GM12874 (cell line): ENCODE measurements around the gene TMEM150C.

ENCODE experiments used
- TF ChIP-seq, protein P1 (sequence below): IDR thresholded peaks from 2 replicates; pipeline ENCODE4 v1.5.1; 2011; ENCODE audit warnings: low read depth, mild to moderate bottlenecking, control low read depth, low read length, moderate library complexity; ENCODE audit not compliant: insufficient read depth

Gene TMEM150C

DNA sequence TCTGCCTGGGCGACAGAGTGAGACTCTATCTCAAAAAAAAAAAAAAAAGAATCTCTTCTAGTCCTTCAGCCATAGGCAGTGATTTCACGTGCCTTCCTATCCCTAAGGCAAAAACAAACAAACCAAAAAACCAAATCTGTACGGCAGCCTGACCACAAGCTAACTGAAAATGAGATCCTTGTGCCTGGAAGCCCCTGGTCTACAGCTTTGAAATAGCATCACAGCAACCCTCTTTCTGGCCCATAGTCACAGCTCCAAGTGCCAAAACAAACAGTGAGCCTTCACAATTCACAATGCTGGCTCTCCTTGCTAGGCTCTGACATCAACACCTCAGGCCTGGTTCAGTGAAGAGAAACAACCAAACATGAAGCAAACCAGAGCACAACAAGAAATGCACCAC lies 46.1 kb downstream of the TMEM150C start:
- TF ChIP-seq, protein P1, sequence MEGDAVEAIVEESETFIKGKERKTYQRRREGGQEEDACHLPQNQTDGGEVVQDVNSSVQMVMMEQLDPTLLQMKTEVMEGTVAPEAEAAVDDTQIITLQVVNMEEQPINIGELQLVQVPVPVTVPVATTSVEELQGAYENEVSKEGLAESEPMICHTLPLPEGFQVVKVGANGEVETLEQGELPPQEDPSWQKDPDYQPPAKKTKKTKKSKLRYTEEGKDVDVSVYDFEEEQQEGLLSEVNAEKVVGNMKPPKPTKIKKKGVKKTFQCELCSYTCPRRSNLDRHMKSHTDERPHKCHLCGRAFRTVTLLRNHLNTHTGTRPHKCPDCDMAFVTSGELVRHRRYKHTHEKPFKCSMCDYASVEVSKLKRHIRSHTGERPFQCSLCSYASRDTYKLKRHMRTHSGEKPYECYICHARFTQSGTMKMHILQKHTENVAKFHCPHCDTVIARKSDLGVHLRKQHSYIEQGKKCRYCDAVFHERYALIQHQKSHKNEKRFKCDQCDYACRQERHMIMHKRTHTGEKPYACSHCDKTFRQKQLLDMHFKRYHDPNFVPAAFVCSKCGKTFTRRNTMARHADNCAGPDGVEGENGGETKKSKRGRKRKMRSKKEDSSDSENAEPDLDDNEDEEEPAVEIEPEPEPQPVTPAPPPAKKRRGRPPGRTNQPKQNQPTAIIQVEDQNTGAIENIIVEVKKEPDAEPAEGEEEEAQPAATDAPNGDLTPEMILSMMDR: no peak

DNA sequence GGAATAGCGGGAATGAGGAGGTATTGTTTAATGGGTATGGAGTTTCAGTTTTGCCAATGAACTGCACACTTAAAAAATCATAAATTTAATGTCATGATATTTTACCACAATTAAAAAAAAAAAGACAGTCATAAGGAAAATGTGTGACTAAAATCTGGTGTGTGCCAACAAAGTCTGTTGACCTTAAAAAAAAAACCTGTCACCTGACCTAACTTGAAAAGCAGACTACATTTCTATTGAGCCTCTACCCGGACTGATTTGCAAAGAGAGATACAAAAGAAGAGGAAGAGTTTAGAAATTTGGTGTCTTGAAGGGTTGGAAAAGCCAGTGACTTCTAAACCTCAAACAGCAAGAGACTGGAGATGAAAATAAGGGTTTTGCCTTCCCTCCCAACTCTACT lies 48.4 kb downstream of the TMEM150C start:
- TF ChIP-seq, protein P1: no peak

DNA sequence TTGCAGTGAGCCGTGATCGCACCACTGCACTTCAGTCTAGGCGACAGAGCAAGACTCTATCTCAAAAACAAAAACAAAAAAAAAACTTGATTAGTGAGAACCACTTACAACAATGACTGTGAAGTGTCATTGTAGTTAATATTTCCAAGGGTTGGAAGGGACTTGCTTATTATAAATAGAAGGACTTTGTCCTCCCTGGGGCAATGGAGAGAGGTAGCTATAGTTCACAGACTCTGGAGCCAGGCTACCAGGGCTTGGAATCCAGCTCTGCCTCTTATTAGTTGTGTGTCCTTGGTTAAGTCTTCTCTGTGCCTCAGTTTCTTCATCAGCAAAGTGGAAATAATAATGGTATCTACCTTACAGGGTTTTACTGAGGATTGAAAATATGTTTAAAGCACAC lies 51.6 kb downstream of the TMEM150C start:
- TF ChIP-seq, protein P1: no peak

DNA sequence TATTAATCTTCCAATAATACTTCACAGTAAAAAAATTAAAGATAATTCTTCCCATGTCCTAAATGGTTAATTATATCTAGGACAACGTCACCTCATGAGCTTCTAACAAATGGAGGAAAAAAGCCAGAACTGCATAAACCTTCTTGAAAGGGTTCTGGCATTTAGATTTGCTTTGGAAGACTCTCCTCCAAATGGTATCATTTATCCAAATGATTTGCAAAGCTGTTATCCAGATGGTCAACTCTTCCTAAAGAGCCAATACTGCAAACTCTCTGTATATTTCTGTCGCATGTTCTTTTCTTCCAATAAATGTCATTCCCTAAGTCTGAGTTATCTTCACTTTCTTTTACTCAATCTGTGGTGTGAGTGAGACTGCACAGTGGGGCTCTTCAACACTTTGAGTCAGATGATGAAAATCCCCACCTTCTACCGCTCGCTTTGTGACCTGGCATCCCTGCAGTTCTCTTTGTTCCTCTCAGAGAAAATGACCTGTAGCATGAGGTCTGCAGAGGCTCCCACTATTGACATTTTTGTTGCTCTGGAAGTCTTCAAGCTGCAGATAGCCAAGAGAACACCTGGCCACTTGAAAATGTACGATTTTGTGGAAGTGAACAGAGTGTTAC lies 52.9 kb downstream of the TMEM150C start:
- TF ChIP-seq, protein P1: no peak

DNA sequence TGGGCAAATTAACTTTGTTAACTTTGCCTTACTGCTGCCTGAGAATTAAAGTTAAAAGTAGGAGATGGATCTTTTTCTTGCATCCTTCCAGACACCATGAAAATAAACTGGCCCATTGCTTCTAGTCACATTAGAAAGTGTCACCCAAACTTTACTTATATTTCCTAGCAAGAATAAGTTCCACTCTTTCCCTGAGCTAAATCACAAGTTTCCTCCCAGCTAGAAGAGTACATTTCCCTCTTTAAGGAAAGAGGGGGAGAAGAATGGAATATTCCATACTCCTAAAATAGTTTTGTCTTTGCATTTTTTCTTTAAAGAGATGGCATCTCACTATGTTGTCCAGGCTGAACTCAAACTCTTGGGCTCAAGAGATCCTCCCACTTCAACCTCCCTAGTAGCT lies 53.8 kb downstream of the TMEM150C start:
- TF ChIP-seq, protein P1: no peak

DNA sequence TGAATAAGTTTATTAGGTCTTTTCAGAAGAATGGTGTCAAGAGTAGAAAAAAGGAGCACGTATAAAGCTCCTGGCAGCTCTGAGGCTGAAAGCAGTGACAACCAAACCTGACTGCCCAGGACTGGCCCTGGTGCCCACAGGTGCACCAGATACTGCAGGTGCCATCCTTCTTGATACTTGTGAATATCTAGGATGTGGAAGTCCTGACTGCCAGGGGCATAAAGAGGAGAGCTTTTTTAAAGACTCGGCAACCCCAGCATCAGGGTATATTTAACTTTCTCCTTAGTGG lies 60.7 kb downstream of the TMEM150C start:
- TF ChIP-seq, protein P1: no peak

DNA sequence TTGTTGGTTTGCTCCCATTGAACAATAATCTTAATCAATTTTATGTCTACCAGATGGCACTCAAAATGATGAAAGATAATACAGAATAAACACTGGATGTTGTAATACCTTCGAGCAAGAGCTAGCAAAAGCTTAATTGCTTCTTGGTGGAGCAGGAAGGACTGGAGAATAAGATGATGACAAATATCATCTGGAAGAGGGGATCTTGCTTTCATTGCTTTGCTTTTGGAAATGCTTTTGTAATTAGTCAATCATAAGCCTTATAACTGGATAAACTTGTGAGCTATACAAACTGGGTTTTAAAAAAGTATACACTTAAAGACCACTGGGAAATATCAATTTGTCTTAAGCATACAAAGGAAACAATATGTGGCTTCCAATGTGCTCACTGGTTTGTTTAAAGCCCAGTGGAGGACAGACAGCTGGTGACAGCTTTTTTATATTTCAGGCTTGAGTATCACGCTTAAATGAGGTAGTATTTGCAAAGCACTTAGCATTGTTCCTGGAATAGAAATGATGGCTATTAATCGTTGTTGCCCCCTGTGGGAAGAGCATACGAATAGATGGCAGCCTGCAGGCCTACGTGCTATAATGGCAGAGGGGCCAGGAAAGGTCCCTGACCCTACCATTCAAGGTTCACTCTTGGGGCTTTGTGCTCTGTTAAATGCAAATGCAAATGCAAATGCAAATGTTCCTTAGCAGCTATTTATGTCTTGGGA lies 61.2 kb downstream of the TMEM150C start:
- TF ChIP-seq, protein P1: no peak
